K562 treated with DMSO at 1 percent for 24 hours (cell line): ENCODE results near the gene RUFY4. TPM values are rescaled to one million over a fixed set of nuclear protein-coding genes. Genes with fewer than 3 reads are reported as not detected.

ENCODE experiments used
- total RNA-seq: library from RNA; unstranded; fragments of 300-600 nt; gene quantifications from 2 replicates; pipeline ENCODE4 v1.2.3, GENCODE V29; 2022; ENCODE audit warnings: low read depth; ENCODE audit not compliant: insufficient read depth

The RUFY4 gene, protein sequence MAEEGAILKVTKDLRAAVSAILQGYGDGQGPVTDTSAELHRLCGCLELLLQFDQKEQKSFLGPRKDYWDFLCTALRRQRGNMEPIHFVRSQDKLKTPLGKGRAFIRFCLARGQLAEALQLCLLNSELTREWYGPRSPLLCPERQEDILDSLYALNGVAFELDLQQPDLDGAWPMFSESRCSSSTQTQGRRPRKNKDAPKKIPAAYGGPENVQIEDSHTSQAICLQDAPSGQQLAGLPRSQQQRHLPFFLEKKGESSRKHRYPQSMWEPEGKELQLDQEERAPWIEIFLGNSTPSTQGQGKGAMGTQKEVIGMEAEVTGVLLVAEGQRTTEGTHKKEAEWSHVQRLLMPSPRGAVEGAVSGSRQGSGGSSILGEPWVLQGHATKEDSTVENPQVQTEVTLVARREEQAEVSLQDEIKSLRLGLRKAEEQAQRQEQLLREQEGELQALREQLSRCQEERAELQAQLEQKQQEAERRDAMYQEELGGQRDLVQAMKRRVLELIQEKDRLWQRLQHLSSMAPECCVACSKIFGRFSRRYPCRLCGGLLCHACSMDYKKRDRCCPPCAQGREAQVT
- not detected in 2 replicates for total RNA-seq

DNA sequence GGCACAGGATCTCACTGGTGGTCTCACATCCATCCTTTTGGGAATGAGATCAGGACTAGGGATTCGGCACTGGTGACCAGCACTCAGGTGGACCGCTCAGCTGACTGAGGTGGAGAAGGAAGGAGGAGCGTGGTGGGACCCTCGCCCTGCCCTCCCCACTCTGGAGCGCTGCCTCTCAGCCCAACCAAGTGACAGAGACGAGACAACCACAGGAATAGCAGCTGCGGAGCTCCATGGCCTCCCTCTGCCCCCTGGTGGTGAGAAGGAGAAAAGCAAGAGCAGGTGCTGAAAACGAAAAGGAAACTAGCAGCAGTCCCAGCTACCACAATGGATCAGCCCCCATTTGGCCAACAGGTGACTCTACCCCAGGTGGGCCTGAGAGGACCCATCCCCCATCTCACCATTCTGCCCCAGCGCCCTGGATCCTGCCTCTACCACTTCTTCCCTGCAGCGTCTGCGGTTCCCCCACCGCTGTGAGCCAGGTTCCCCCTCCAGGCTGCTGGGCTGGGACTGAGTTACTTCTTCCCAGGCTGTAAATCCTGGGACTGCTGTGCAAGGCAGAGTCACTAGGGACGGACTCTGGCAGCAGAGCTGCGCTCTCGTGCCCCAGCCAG lies at the start of gene RUFY4:
Gene RUFY4, plus strand, starts transcription at position 533 of the 614 bp plus-strand sequence. CDS start 1,353 bp downstream, outside the sequence.

DNA sequence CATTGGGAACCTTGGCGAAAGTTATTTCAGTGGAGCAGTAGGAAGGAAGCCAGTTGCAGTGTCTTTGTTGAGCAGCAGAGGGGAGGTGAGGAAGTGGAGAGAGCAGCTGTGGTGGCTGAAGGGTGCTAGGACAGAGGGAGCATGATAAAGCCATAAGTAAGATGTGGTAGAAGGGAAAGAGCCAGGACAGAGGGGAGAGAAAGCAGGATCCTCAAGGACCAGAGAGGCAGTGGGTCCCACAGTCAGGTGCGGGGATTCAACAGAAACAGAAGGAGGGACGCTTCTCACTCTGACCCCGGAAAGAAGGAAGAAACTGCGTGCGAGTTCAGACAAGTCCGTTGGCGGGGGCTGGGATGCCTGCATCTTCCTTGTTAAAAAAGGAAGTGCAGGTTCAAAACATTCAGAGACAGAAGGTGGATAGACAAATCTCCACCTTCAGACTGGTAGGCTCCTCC lies 56.6 kb downstream of the RUFY4 start, which contains the start of gene CXCR2:
Gene CXCR2, plus strand, starts transcription at position 403 of the 455 bp plus-strand sequence. CDS start 8,774 bp downstream, outside the sequence.

Other genes with a start within 250 kb of the RUFY4 start
- 0.71 and 1.3 TPM in 2 replicates for gene TNS1, start 66.3 kb upstream of the RUFY4 start, total RNA-seq
- gene CXCR2, start 56.8 kb downstream of the RUFY4 start, total RNA-seq, result not detected in 2 replicates
- gene CXCR1, start 97.7 kb downstream of the RUFY4 start, total RNA-seq, result not detected in 2 replicates
- 111 and 117 TPM in 2 replicates for gene ARPC2, start 147.9 kb downstream of the RUFY4 start, total RNA-seq
- not detected in 2 replicates for gene GPBAR1, start 191.8 kb downstream of the RUFY4 start, total RNA-seq
- 110 and 123 TPM in 2 replicates for gene AAMP, start 200.9 kb downstream of the RUFY4 start, total RNA-seq
- 60.3 and 68.4 TPM in 2 replicates for gene PNKD, start 201.3 kb downstream of the RUFY4 start, total RNA-seq
- gene TMBIM1, start 223.2 kb downstream of the RUFY4 start, total RNA-seq, result 71.0 and 71.6 TPM in 2 replicates